NOMO-1 (cell line): ENCODE data around the gene CTH.
"Not testable (repeated sequence)": the region's sequence is repeated elsewhere in the genome, so short reads cannot be mapped to it uniquely, and the experiment has no call there.

ENCODE experiments used
- DNase-seq, 2 experiments: peaks; one replicate each; lab custom pipeline; 2025; ENCODE audit not compliant: unreplicated experiment in 2 of 2; lab: John Stamatoyannopoulos, UW

CTH gene

GRCh38 chr1:70405780-70406416, 5.2 kb upstream of the CTH start:
- no peak for DNase-seq

- no peak for DNase-seq
These were observed 1.9 kb upstream of the CTH start for GRCh38 chr1:70409136-70409535.

- DNase-seq = peak in 1 of 2 experiments; percentile 5
These were observed 334 bp downstream of the CTH start for GRCh38 chr1:70411360-70411844.

- no peak for DNase-seq
These were observed 4.8 kb downstream of the CTH start for GRCh38 chr1:70415882-70416281.

GRCh38 chr1:70418973-70419734, 8.1 kb downstream of the CTH start:
- not testable (repeated sequence) for DNase-seq

- no peak for DNase-seq
These were observed 9.3 kb downstream of the CTH start for GRCh38 chr1:70420320-70420719.

GRCh38 chr1:70426154-70427131, 15.4 kb downstream of the CTH start:
- no peak for DNase-seq

- no peak for DNase-seq
These were observed 16.9 kb downstream of the CTH start for GRCh38 chr1:70427976-70428375.

- no peak for DNase-seq
These were observed 18.2 kb downstream of the CTH start for GRCh38 chr1:70429219-70429618.

GRCh38 chr1:70429757-70430156, 18.7 kb downstream of the CTH start:
- no peak for DNase-seq

GRCh38 chr1:70431317-70431716, 20.2 kb downstream of the CTH start:
- no peak for DNase-seq

- DNase-seq = no peak
These were observed 20.8 kb downstream of the CTH start for GRCh38 chr1:70431874-70432273.

GRCh38 chr1:70434253-70434859, 23.3 kb downstream of the CTH start:
- DNase-seq = no peak

- peak in 1 of 2 experiments; percentile 41 for DNase-seq
These were observed 25.7 kb downstream of the CTH start for GRCh38 chr1:70436622-70437251.

- no peak for DNase-seq
These were observed 27.5 kb downstream of the CTH start for GRCh38 chr1:70438529-70438928.

GRCh38 chr1:70440642-70441391, 29.7 kb downstream of the CTH start:
- no peak for DNase-seq

GRCh38 chr1:70441392-70442035, 30.4 kb downstream of the CTH start:
- DNase-seq = no peak

GRCh38 chr1:70442490-70442889, 31.4 kb downstream of the CTH start:
- DNase-seq = no peak

GRCh38 chr1:70443739-70444138, 32.7 kb downstream of the CTH start:
- no peak for DNase-seq
